Right atrium auricular region (tissue), 2 donors: Measurements from ENCODE around the gene INPP5A. TPM values are rescaled to one million over a fixed set of nuclear protein-coding genes. Genes with fewer than 3 reads are reported as not detected.
A peak's percentile ranks its signal among the peaks of the same experiment; 100 is the strongest.
"Not testable (repeated sequence)": the region's sequence is repeated elsewhere in the genome, so short reads cannot be mapped to it uniquely, and the experiment has no call there.

Source experiments
- DNase-seq: peaks from one replicate; pipeline ENCODE4 v3.0.0-alpha.2; 2019; ENCODE audit warnings: low spot score
- H3K27ac ChIP-seq, 2 donors: fragments of 200-600 bp; sonication (generic); 1 replicate in 1 of 2; 2 replicates in 1 of 2; pipeline ENCODE4 v1.5.1; 2016 to 2019
- H3K27me3 ChIP-seq, 2 donors: fragments of 200-600 bp; sonication (generic); one replicate each; pipeline versions ENCODE4 v1.5.1 to v1.6.0; 2017 to 2019
- H3K36me3 ChIP-seq: fragments of 200-600 bp; sonication (generic); one replicate; pipeline ENCODE4 v1.5.1; 2016
- H3K4me1 ChIP-seq, 2 donors: fragments of 200-600 bp; sonication (generic); one replicate each; pipeline versions ENCODE4 v1.5.1 to v1.6.0; 2017 to 2019
- H3K4me3 ChIP-seq, 2 donors: fragments of 200-600 bp; sonication (generic); 1 replicate in 1 of 2; 2 replicates in 1 of 2; pipeline ENCODE4 v1.5.1; 2017 to 2019; ENCODE audit warnings: mild to moderate bottlenecking in 1 of 2, moderate library complexity in 1 of 2
- H3K9me3 ChIP-seq, 2 donors: fragments of 200-600 bp; sonication (generic); one replicate each; pipeline ENCODE4 v1.5.1; 2019
- CTCF ChIP-seq, 2 donors: fragments of 200-600 bp; sonication (generic); IDR thresholded peaks; one replicate each; pipeline ENCODE4 v1.5.1; 2019; ENCODE audit warnings: antibody characterized with exemption in 2 of 2
- total RNA-seq, 2 donors: library from RNA; depleted of rRNA; stranded (reverse); fragments of >200 nt; gene quantifications; one replicate each; pipeline ENCODE4 v1.1.0, GENCODE V29; 2016

INPP5A gene
- total RNA-seq, 2 donors from 2014 or later: 116 to 143 TPM

GRCh38 chr10:132679217-132679595 lies 141.6 kb downstream of the INPP5A start:
- no peaks in the 10 kb centered on the region for H3K27me3 ChIP-seq
- TF ChIP-seq CTCF (IDR thresholded peaks at IDR 0.05): no peak
- peaks cover 0 to 8% of the 10 kb centered on the region in 2 donors for H3K4me1 ChIP-seq
- DNase-seq: no peak
- no peaks in the 10 kb centered on the region for H3K36me3 ChIP-seq
- H3K9me3 ChIP-seq: no peaks in the 10 kb centered on the region
- H3K4me3 ChIP-seq: no peak overlapping the region
- no peak overlapping the region for H3K27ac ChIP-seq

GRCh38 chr10:132679640-132680039 lies 142.1 kb downstream of the INPP5A start:
- H3K4me3 ChIP-seq: no peak overlapping the region
- peaks cover 0 to 13% of the 10 kb centered on the region in 2 donors for H3K4me1 ChIP-seq
- no peaks in the 10 kb centered on the region for H3K36me3 ChIP-seq
- no peak for DNase-seq
- no peaks in the 10 kb centered on the region for H3K9me3 ChIP-seq
- TF ChIP-seq CTCF (IDR thresholded peaks at IDR 0.05): no peak
- H3K27ac ChIP-seq: no peak overlapping the region
- no peaks in the 10 kb centered on the region for H3K27me3 ChIP-seq

- H3K36me3 ChIP-seq, H3K4me3 ChIP-seq, H3K27me3 ChIP-seq, H3K27ac ChIP-seq, DNase-seq, H3K9me3 ChIP-seq: not testable (repeated sequence)
- H3K4me1 ChIP-seq: peaks cover 0 to 24% of the 10 kb centered on the region in 2 donors
Observed at GRCh38 chr10:132680741-132681140, 143.2 kb downstream of the INPP5A start.

GRCh38 chr10:132681858-132682755 lies 144.5 kb downstream of the INPP5A start:
- Histone ChIP-seq H3K27ac (no peak overlapping the region), H3K4me3 (no peak overlapping the region), H3K27me3 (no peaks in the 10 kb centered on the region), H3K4me1 (peaks cover 0 to 28% of the 10 kb centered on the region in 2 donors), H3K9me3 (no peaks in the 10 kb centered on the region), H3K36me3 (no peaks in the 10 kb centered on the region)
- no peak for TF ChIP-seq CTCF (IDR thresholded peaks at IDR 0.05)
- no peak for DNase-seq

- peak overlapping the region; percentile 76 to 88 for H3K27ac ChIP-seq
Observed at GRCh38 chr10:132684164-132684891, 146.7 kb downstream of the INPP5A start.

More at GRCh38 chr10:132684164-132684891, 146.7 kb downstream of the INPP5A start:
- peaks cover 0 to 28% of the 10 kb centered on the region in 2 donors for H3K4me1 ChIP-seq
- no peak for DNase-seq
- no peak for TF ChIP-seq CTCF (IDR thresholded peaks at IDR 0.05)
- H3K27me3 ChIP-seq: no peaks in the 10 kb centered on the region
- H3K4me3 ChIP-seq: no peak overlapping the region
- no peaks in the 10 kb centered on the region for H3K9me3 ChIP-seq
- H3K36me3 ChIP-seq: no peaks in the 10 kb centered on the region
